Osteoblast (primary cell): Measurements from ENCODE around the gene ALOX15. TPM values are rescaled to one million over a fixed set of nuclear protein-coding genes. Genes with fewer than 3 reads are reported as not detected.

ENCODE experiments used
- DNase-seq: peaks from one replicate; pipeline ENCODE4 v3.0.0; 2011; ENCODE audit warnings: low spot score, mixed read lengths; ENCODE audit not compliant: insufficient read length; ENCODE audit errors: missing footprints
- H2AFZ ChIP-seq: 2 replicates; pipeline ENCODE4 v1.6.0; 2011; ENCODE audit warnings: mild to moderate bottlenecking, low read length
- H3K27ac ChIP-seq: 2 replicates; pipeline ENCODE4 v1.5.1; 2011; ENCODE audit warnings: mild to moderate bottlenecking, low read depth, low read length, moderate library complexity
- H3K27me3 ChIP-seq: 2 replicates; pipeline ENCODE4 v1.6.0; 2012; ENCODE audit warnings: mild to moderate bottlenecking, control low read depth, inconsistent platforms, low read length, moderate library complexity; ENCODE audit not compliant: insufficient read depth
- H3K36me3 ChIP-seq: 2 replicates; pipeline ENCODE4 v1.5.1; 2011; ENCODE audit warnings: mild to moderate bottlenecking, low read length, control low read depth, moderate library complexity; ENCODE audit not compliant: insufficient read depth
- H3K4me1 ChIP-seq: 2 replicates; pipeline ENCODE4 v1.5.1; 2011; ENCODE audit warnings: mild to moderate bottlenecking, low read length, control low read depth, moderate library complexity; ENCODE audit not compliant: insufficient read depth
- H3K4me2 ChIP-seq: 2 replicates; pipeline ENCODE4 v1.6.0; 2011; ENCODE audit warnings: mild to moderate bottlenecking, low read length; ENCODE audit not compliant: insufficient read depth
- H3K4me3 ChIP-seq: fragments of 200-600 bp; sonication (generic); 3 replicates; pipeline ENCODE4 v1.5.1; 2012; ENCODE audit warnings: mild to moderate bottlenecking, low read length, inconsistent platforms; ENCODE audit not compliant: insufficient read depth
- H3K79me2 ChIP-seq: 2 replicates; pipeline ENCODE4 v1.6.0; 2012; ENCODE audit warnings: mild to moderate bottlenecking, low read length, control low read depth, inconsistent platforms; ENCODE audit not compliant: insufficient read depth
- H3K9me3 ChIP-seq: 2 replicates; pipeline ENCODE4 v1.5.1; 2011; ENCODE audit warnings: low read depth, low read length, control low read depth
- H4K20me1 ChIP-seq: 2 replicates; pipeline ENCODE4 v1.6.0; 2012; ENCODE audit warnings: mild to moderate bottlenecking, low read length, control low read depth; ENCODE audit not compliant: insufficient read depth
- CTCF ChIP-seq: IDR thresholded peaks from 2 replicates; pipeline ENCODE4 v1.5.1; 2011; ENCODE audit warnings: mild to moderate bottlenecking, low read depth, low read length, moderate library complexity; ENCODE audit errors: extremely low read depth
- total RNA-seq: library from RNA; depleted of rRNA; stranded (reverse); fragments of >200 nt; gene quantifications from 2 replicates; pipeline ENCODE4 v1.2.3, GENCODE V29; 2012

ALOX15 gene
- total RNA-seq, 1 donor: not detected

- Histone ChIP-seq H3K4me3 (no peak overlapping the region), H3K79me2 (no peaks in the 10 kb centered on the region), H3K27me3 (peaks cover 31% of the 10 kb centered on the region), H3K27ac (no peak overlapping the region), H3K9me3 (no peaks in the 10 kb centered on the region), H2AFZ (no peak overlapping the region), H3K36me3 (no peaks in the 10 kb centered on the region), H3K4me1 (no peaks in the 10 kb centered on the region), H4K20me1 (no peaks in the 10 kb centered on the region), H3K4me2 (no peak overlapping the region)
- DNase-seq: peak; percentile 47
- TF ChIP-seq CTCF: no peak
Observed at GRCh38 chr17:4588898-4589625, 52.4 kb downstream of the ALOX15 start.

GRCh38 chr17:4588391-4588790 lies 53.1 kb downstream of the ALOX15 start:
- Histone ChIP-seq H3K27me3 (peaks cover 38% of the 10 kb centered on the region), H4K20me1 (no peaks in the 10 kb centered on the region), H3K79me2 (no peaks in the 10 kb centered on the region), H3K4me2 (no peak overlapping the region), H3K36me3 (no peaks in the 10 kb centered on the region), H3K9me3 (no peaks in the 10 kb centered on the region), H2AFZ (no peak overlapping the region), H3K27ac (no peak overlapping the region), H3K4me3 (no peak overlapping the region), H3K4me1 (no peaks in the 10 kb centered on the region)
- peak; percentile 71 for DNase-seq
- no peak for TF ChIP-seq CTCF

- Histone ChIP-seq H3K79me2 (no peaks in the 10 kb centered on the region), H3K4me3 (no peak overlapping the region), H3K36me3 (no peaks in the 10 kb centered on the region), H3K27me3 (peaks cover 44% of the 10 kb centered on the region), H4K20me1 (no peaks in the 10 kb centered on the region), H3K9me3 (no peaks in the 10 kb centered on the region), H3K4me1 (no peaks in the 10 kb centered on the region), H3K27ac (no peak overlapping the region), H3K4me2 (no peak overlapping the region), H2AFZ (no peak overlapping the region)
- TF ChIP-seq CTCF: no peak
- DNase-seq: peak; percentile 79
Observed at GRCh38 chr17:4587803-4588202, 53.7 kb downstream of the ALOX15 start.

- Histone ChIP-seq H3K79me2 (no peaks in the 10 kb centered on the region), H3K4me2 (no peak overlapping the region)
Observed at GRCh38 chr17:4587195-4587594, 54.3 kb downstream of the ALOX15 start.

More at GRCh38 chr17:4587195-4587594, 54.3 kb downstream of the ALOX15 start:
- H3K27me3 ChIP-seq: peaks cover 49% of the 10 kb centered on the region
- TF ChIP-seq CTCF: no peak
- no peak overlapping the region for H3K4me3 ChIP-seq
- H4K20me1 ChIP-seq: no peaks in the 10 kb centered on the region
- no peak overlapping the region for H3K27ac ChIP-seq
- no peaks in the 10 kb centered on the region for H3K9me3 ChIP-seq
- no peaks in the 10 kb centered on the region for H3K36me3 ChIP-seq
- no peak overlapping the region for H2AFZ ChIP-seq
- DNase-seq: peak; percentile 80
- H3K4me1 ChIP-seq: no peaks in the 10 kb centered on the region
